WTC11 (cell line): Measurements from ENCODE around the gene HRC. TPM values are rescaled to one million over a fixed set of nuclear protein-coding genes. Genes with fewer than 3 reads are reported as not detected.
A peak's percentile ranks its signal among the peaks of the same experiment; 100 is the strongest.

Experiments
- ARID4B ChIP-seq: sonication (generic); formaldehyde crosslinking; IDR thresholded peaks from 2 replicates; pipeline ENCODE4 v1.8.0; 2023; ENCODE audit warnings: missing genetic modification reagents, mild to moderate bottlenecking, borderline replicate concordance
- CTCF ChIP-seq: fragments of 200-600 bp; IDR thresholded peaks from 2 replicates; pipeline ENCODE4 v1.8.0; 2022; ENCODE audit warnings: antibody characterized with exemption
- E2F5 ChIP-seq: sonication (generic); formaldehyde crosslinking; IDR thresholded peaks from 2 replicates; pipeline ENCODE4 v1.8.1; 2022; ENCODE audit warnings: mild to moderate bottlenecking, moderate library complexity, missing genetic modification reagents
- FOXJ3 ChIP-seq: sonication (generic); formaldehyde crosslinking; IDR thresholded peaks from 2 replicates; pipeline ENCODE4 v1.9.0; 2021; ENCODE audit warnings: missing genetic modification reagents, mild to moderate bottlenecking, borderline replicate concordance
- FOXK1 ChIP-seq: sonication (generic); formaldehyde crosslinking; IDR thresholded peaks from 2 replicates; pipeline ENCODE4 v1.8.0; 2022; ENCODE audit warnings: mild to moderate bottlenecking, moderate library complexity, missing genetic modification reagents
- FOXP1 ChIP-seq: sonication (generic); formaldehyde crosslinking; IDR thresholded peaks from 2 replicates; pipeline ENCODE4 v1.8.0; 2022; ENCODE audit warnings: missing genetic modification reagents, mild to moderate bottlenecking, moderate library complexity, borderline replicate concordance
- FOXP4 ChIP-seq: sonication (generic); formaldehyde crosslinking; IDR thresholded peaks from 2 replicates; pipeline ENCODE4 v1.8.0; 2022; ENCODE audit warnings: mild to moderate bottlenecking, missing genetic modification reagents
- GTF2I ChIP-seq: fragments of 250-450 bp; sonication (Bioruptor Pico); conservative IDR thresholded peaks from 2 replicates; pipeline ENCODE4 v1.4.0; 2021; ENCODE audit warnings: mild to moderate bottlenecking
- HMGA2 ChIP-seq: fragments of 250-450 bp; sonication (Bioruptor Pico); IDR thresholded peaks from 2 replicates; pipeline ENCODE4 v1.4.0; 2021; ENCODE audit warnings: mild to moderate bottlenecking, moderate library complexity
- IRF1 ChIP-seq: sonication (generic); formaldehyde crosslinking; IDR thresholded peaks from 2 replicates; pipeline ENCODE4 v1.8.0; 2023; ENCODE audit warnings: missing genetic modification reagents
- JAZF1 ChIP-seq: fragments of 250-450 bp; sonication (Bioruptor Pico); IDR thresholded peaks from 2 replicates; pipeline ENCODE4 v1.9.0; 2021; ENCODE audit warnings: moderate library complexity, mild to moderate bottlenecking, inconsistent platforms
- MYBL2 ChIP-seq: sonication (generic); formaldehyde crosslinking; IDR thresholded peaks from 2 replicates; pipeline ENCODE4 v1.8.1; 2023; ENCODE audit warnings: mild to moderate bottlenecking, moderate library complexity, missing genetic modification reagents
- NFYB ChIP-seq: sonication (generic); formaldehyde crosslinking; conservative IDR thresholded peaks from 2 replicates; pipeline ENCODE4 v1.8.0; 2022; ENCODE audit warnings: low read depth, missing genetic modification reagents
- RORB ChIP-seq: fragments of 250-450 bp; sonication (Bioruptor Pico); IDR thresholded peaks from 2 replicates; pipeline ENCODE4 v1.9.0; 2021; ENCODE audit warnings: mild to moderate bottlenecking
- TEAD1 ChIP-seq: sonication (generic); formaldehyde crosslinking; IDR thresholded peaks from 2 replicates; pipeline ENCODE4 v1.8.0; 2022; ENCODE audit warnings: mild to moderate bottlenecking, missing genetic modification reagents
- USF2 ChIP-seq: sonication (generic); formaldehyde crosslinking; IDR thresholded peaks from 2 replicates; pipeline ENCODE4 v1.8.1; 2023; ENCODE audit warnings: mild to moderate bottlenecking, missing genetic modification reagents, moderate library complexity
- ZNF121 ChIP-seq: sonication (generic); formaldehyde crosslinking; IDR thresholded peaks from 2 replicates; pipeline ENCODE4 v1.8.0; 2023; ENCODE audit warnings: missing genetic modification reagents
- ZNF396 ChIP-seq: fragments of 250-450 bp; sonication (Bioruptor Pico); IDR thresholded peaks from 2 replicates; pipeline ENCODE4 v1.8.0; 2021; ENCODE audit warnings: mild to moderate bottlenecking, moderate library complexity, borderline replicate concordance
- total RNA-seq: library from RNA; stranded (reverse); gene quantifications from 3 replicates; pipeline ENCODE4 v1.2.3, GENCODE V29; 2021
- TF ChIP-seq, protein P1 (sequence below): sonication (generic); formaldehyde crosslinking; IDR thresholded peaks from 2 replicates; pipeline ENCODE4 v1.8.0; 2022; ENCODE audit warnings: mild to moderate bottlenecking, missing genetic modification reagents
- TF ChIP-seq, protein P2 (sequence below): fragments of 250-450 bp; sonication (Bioruptor Pico); IDR thresholded peaks from 2 replicates; pipeline ENCODE4 v1.8.0; 2021; ENCODE audit warnings: mild to moderate bottlenecking
- TF ChIP-seq, protein P3 (sequence below): fragments of 250-450 bp; sonication (Bioruptor Pico); IDR thresholded peaks from 2 replicates; pipeline ENCODE4 v1.9.0; 2021; ENCODE audit warnings: moderate library complexity, mild to moderate bottlenecking, inconsistent platforms, borderline replicate concordance
- TF ChIP-seq, protein P4 (sequence below): sonication (generic); formaldehyde crosslinking; IDR thresholded peaks from 2 replicates; pipeline ENCODE4 v1.8.0; 2023; ENCODE audit warnings: mild to moderate bottlenecking, missing genetic modification reagents

The HRC gene
- total RNA-seq, 1 experiment from 2014 or later: 1.9 TPM

- no peak for TF ChIP-seq ARID4B
- TF ChIP-seq E2F5 (CRISPR knock-in tag): no peak
- no peak for TF ChIP-seq ZNF121 (CRISPR knock-in tag)
- no peak for TF ChIP-seq RORB (CRISPR knock-in tag)
- no peak for TF ChIP-seq FOXK1 (CRISPR knock-in tag)
- TF ChIP-seq, protein P1, sequence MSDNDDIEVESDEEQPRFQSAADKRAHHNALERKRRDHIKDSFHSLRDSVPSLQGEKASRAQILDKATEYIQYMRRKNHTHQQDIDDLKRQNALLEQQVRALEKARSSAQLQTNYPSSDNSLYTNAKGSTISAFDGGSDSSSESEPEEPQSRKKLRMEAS (CRISPR knock-in tag): no peak
- TF ChIP-seq FOXP1 (CRISPR knock-in tag): peak; percentile 51; the same call in 1 of the 2 replicates
- no peak for TF ChIP-seq FOXJ3 (CRISPR knock-in tag)
- no peak for TF ChIP-seq HMGA2 (CRISPR knock-in tag)
- TF ChIP-seq IRF1 (CRISPR knock-in tag): no peak
- peak; percentile 89 for TF ChIP-seq USF2
- TF ChIP-seq NFYB (CRISPR knock-in tag): no peak
- no peak for TF ChIP-seq MYBL2
- TF ChIP-seq TEAD1 (CRISPR knock-in tag): peak; percentile 31; the same call in 1 of the 2 replicates
- TF ChIP-seq, protein P2, sequence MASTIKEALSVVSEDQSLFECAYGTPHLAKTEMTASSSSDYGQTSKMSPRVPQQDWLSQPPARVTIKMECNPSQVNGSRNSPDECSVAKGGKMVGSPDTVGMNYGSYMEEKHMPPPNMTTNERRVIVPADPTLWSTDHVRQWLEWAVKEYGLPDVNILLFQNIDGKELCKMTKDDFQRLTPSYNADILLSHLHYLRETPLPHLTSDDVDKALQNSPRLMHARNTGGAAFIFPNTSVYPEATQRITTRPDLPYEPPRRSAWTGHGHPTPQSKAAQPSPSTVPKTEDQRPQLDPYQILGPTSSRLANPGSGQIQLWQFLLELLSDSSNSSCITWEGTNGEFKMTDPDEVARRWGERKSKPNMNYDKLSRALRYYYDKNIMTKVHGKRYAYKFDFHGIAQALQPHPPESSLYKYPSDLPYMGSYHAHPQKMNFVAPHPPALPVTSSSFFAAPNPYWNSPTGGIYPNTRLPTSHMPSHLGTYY (CRISPR knock-in tag): no peak
- no peak for TF ChIP-seq FOXP4
- no peak for TF ChIP-seq ZNF396
- TF ChIP-seq CTCF: no peak
- TF ChIP-seq JAZF1 (CRISPR knock-in tag): no peak
- TF ChIP-seq, protein P3, sequence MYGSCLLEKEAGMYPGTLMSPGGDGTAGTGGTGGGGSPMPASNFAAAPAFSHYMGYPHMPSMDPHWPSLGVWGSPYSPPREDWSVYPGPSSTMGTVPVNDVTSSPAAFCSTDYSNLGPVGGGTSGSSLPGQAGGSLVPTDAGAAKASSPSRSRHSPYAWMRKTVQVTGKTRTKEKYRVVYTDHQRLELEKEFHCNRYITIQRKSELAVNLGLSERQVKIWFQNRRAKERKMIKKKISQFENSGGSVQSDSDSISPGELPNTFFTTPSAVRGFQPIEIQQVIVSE (CRISPR knock-in tag): no peak
- TF ChIP-seq, protein P4, sequence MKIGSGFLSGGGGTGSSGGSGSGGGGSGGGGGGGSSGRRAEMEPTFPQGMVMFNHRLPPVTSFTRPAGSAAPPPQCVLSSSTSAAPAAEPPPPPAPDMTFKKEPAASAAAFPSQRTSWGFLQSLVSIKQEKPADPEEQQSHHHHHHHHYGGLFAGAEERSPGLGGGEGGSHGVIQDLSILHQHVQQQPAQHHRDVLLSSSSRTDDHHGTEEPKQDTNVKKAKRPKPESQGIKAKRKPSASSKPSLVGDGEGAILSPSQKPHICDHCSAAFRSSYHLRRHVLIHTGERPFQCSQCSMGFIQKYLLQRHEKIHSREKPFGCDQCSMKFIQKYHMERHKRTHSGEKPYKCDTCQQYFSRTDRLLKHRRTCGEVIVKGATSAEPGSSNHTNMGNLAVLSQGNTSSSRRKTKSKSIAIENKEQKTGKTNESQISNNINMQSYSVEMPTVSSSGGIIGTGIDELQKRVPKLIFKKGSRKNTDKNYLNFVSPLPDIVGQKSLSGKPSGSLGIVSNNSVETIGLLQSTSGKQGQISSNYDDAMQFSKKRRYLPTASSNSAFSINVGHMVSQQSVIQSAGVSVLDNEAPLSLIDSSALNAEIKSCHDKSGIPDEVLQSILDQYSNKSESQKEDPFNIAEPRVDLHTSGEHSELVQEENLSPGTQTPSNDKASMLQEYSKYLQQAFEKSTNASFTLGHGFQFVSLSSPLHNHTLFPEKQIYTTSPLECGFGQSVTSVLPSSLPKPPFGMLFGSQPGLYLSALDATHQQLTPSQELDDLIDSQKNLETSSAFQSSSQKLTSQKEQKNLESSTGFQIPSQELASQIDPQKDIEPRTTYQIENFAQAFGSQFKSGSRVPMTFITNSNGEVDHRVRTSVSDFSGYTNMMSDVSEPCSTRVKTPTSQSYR (CRISPR knock-in tag): no peak
- TF ChIP-seq GTF2I (CRISPR knock-in tag): no peak
These were observed 41.2 kb downstream of the HRC start, which contains the start of gene LIN7B (continued) for GRCh38 chr19:49113762-49114629.
